Stimulated activated memory B cell treated with anti-CD40 and anti-IgM and Interleukin-4, amounts not matched to agents 10 μg/mL and 1 μg/mL and 100 μg/mL, for 72 hours (primary cell): ENCODE data around the gene LAMA4.

Experiments used
- ATAC-seq: fragments of 150-1000 bp; cut with Tn5 transposase; 2 replicates; pipeline ENCODE4 v1.10.0; 2021
- H3K27ac Mint-ChIP-seq: one replicate; pipeline ENCODE4 v1.8.0; 2022; ENCODE audit warnings: mild to moderate bottlenecking, mixed read lengths
- H3K27me3 Mint-ChIP-seq: one replicate; pipeline ENCODE4 v1.8.0; 2022; ENCODE audit warnings: mixed read lengths
- H3K36me3 Mint-ChIP-seq: one replicate; pipeline ENCODE4 v1.8.0; 2022; ENCODE audit warnings: mixed read lengths
- H3K4me1 Mint-ChIP-seq: one replicate; pipeline ENCODE4 v1.8.0; 2022; ENCODE audit warnings: mixed read lengths
- H3K4me3 Mint-ChIP-seq: one replicate; pipeline ENCODE4 v1.8.0; 2022; ENCODE audit warnings: mild to moderate bottlenecking, moderate library complexity, mixed read lengths
- H3K9me3 Mint-ChIP-seq: one replicate; pipeline ENCODE4 v1.8.0; 2022; ENCODE audit warnings: mixed read lengths

Gene LAMA4

DNA sequence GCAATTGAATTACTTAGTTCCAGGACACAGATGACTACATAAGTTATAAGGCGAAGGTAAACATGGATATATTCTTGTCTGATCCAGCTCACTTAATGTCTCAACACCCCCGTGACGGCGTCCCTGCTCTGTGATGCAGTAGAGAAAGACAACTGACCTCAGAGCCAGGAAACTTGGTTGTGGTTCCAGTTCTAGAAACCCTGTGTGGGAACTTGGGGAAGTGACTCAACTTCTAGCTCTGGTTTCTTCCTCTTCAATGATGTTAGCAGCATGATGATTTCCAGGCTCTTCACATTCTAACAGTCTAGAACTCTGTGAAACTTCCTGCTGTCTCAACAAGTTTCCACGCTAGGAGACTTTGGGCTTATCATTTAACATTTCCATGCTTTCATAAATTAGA lies 18.4 kb downstream of the LAMA4 start:
- H3K27me3 Mint-ChIP-seq: peaks cover 7% of the 10 kb centered on the region
- H3K36me3 Mint-ChIP-seq: no peaks in the 10 kb centered on the region
- H3K27ac Mint-ChIP-seq: no peak overlapping the region
- H3K4me1 Mint-ChIP-seq: no peaks in the 10 kb centered on the region
- no peaks in the 10 kb centered on the region for H3K9me3 Mint-ChIP-seq
- no peak overlapping the region for H3K4me3 Mint-ChIP-seq
- ATAC-seq: peak; percentile 29

DNA sequence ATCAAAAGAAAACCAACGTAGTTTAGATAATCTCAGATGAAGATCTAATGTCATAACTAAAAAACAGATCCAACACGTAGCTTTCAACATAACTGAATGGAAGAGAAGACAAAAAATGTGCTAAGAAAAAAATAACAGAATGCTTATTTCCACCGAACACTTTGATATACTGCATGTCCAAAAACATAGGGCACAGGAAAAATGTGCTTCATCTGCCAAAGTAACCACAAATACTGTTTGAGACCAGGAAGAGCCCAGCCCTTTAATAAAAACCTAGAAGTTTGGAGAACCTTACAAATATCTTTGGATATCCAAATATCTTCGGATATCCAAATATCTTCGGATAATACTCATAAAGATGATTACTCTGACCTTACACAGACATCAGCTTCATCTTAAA lies 19.8 kb downstream of the LAMA4 start:
- Mint-ChIP-seq H3K4me3 (no peak overlapping the region), H3K9me3 (no peaks in the 10 kb centered on the region), H3K27ac (no peak overlapping the region), H3K36me3 (no peaks in the 10 kb centered on the region), H3K4me1 (no peaks in the 10 kb centered on the region), H3K27me3 (peaks cover 7% of the 10 kb centered on the region)
- no peak for ATAC-seq

DNA sequence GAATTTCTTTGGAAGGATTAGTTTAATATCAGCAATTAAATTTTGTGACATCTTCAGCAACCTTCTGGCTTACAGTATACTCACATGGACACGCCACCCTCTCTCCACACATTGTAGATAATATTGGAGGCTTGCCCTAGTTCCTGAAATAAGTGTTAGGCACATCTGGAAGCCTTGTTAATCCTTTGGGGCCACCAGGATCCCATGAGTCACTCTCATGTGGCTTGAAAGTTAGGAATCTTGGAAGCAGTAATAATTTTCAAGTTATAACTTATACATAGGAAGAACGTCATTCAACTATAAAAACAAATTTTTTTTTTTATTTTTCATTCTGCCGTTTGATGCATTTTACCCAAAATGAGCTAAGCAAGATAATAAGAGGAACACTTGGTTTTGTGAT lies 20.5 kb downstream of the LAMA4 start:
- H3K4me1 Mint-ChIP-seq: no peaks in the 10 kb centered on the region
- no peaks in the 10 kb centered on the region for H3K36me3 Mint-ChIP-seq
- H3K9me3 Mint-ChIP-seq: no peaks in the 10 kb centered on the region
- H3K27me3 Mint-ChIP-seq: peaks cover 7% of the 10 kb centered on the region
- no peak overlapping the region for H3K4me3 Mint-ChIP-seq
- no peak overlapping the region for H3K27ac Mint-ChIP-seq
- ATAC-seq: no peak

DNA sequence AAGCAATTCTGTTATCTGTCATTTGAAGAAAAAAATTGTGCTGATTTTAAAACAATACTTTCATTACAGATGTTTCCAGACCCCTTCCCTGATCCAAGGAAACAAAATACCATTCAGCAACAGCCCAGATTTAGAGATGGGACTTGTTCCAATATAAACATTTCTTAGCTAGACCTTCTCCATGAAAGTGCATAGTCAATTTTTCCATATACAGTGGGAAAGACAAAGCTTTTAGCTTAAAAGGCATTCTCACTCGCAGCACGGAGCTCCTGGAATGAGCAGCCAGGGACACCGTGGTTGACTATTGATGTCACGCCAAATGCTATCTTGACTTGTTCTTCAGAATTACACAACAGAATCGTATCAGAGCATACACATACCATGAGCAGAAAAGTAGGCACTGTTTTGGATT lies 21.5 kb downstream of the LAMA4 start:
- Mint-ChIP-seq H3K4me1 (no peaks in the 10 kb centered on the region), H3K4me3 (no peak overlapping the region), H3K9me3 (no peaks in the 10 kb centered on the region), H3K27me3 (peaks cover 7% of the 10 kb centered on the region), H3K36me3 (no peaks in the 10 kb centered on the region), H3K27ac (no peak overlapping the region)
- ATAC-seq: no peak

DNA sequence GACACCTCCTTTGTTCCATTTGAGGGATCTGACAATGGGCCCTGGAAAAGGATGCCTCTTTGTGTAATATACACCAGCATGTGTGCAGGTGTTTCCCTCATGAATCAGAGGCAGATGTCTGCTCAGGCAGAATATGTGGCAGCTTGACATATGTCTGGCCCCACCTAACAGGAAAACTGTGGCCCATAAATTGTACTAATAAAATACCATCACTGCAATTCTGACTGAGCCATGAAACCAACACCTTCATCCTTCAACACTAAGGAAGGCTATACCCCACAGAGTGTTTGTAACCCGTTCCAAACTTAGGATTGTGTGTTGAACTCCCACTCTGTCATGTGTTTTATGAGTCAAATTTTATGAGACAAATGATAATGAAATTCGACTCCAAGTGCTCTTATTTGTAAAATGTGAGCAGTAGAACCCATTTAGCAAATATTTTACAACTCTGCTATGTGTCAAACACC lies 22.7 kb downstream of the LAMA4 start:
- ATAC-seq: no peak
- H3K27me3 Mint-ChIP-seq: peaks cover 7% of the 10 kb centered on the region
- H3K4me3 Mint-ChIP-seq: no peak overlapping the region
- H3K4me1 Mint-ChIP-seq: no peaks in the 10 kb centered on the region
- no peaks in the 10 kb centered on the region for H3K36me3 Mint-ChIP-seq
- H3K27ac Mint-ChIP-seq: no peak overlapping the region
- H3K9me3 Mint-ChIP-seq: no peaks in the 10 kb centered on the region

DNA sequence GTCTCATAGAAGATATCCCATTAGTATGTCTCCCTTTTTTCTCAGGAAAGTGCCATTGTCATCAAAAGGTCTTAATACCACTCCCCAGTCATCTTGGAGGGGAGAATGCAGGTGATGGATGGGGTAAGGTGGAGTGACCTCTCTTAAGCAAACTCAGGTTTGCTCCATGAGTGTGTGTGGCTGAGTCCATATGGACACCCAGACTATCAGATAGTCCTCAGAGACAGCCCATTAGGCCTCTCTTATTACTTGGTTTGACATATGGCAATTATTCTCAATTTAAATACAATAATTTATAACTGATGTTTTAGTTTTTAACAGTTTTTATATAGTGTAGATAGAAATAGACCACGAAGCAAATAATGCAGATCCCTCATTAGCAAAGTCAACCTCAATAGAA lies 23.2 kb downstream of the LAMA4 start:
- Mint-ChIP-seq H3K4me3 (no peak overlapping the region), H3K4me1 (no peaks in the 10 kb centered on the region), H3K27me3 (peaks cover 7% of the 10 kb centered on the region), H3K27ac (no peak overlapping the region), H3K9me3 (no peaks in the 10 kb centered on the region), H3K36me3 (no peaks in the 10 kb centered on the region)
- no peak for ATAC-seq

- Mint-ChIP-seq H3K9me3 (no peaks in the 10 kb centered on the region), H3K4me1 (no peaks in the 10 kb centered on the region), H3K36me3 (no peaks in the 10 kb centered on the region), H3K27ac (no peak overlapping the region), H3K4me3 (no peak overlapping the region), H3K27me3 (peaks cover 16% of the 10 kb centered on the region)
- ATAC-seq: no peak
These were observed 25.7 kb downstream of the LAMA4 start for GRCh38 chr6:112228480-112229332.

GRCh38 chr6:112227992-112228391 lies 26.4 kb downstream of the LAMA4 start:
- Mint-ChIP-seq H3K36me3 (no peaks in the 10 kb centered on the region), H3K4me3 (no peak overlapping the region), H3K4me1 (no peaks in the 10 kb centered on the region), H3K9me3 (no peaks in the 10 kb centered on the region), H3K27ac (no peak overlapping the region), H3K27me3 (peaks cover 13% of the 10 kb centered on the region)
- no peak for ATAC-seq

DNA sequence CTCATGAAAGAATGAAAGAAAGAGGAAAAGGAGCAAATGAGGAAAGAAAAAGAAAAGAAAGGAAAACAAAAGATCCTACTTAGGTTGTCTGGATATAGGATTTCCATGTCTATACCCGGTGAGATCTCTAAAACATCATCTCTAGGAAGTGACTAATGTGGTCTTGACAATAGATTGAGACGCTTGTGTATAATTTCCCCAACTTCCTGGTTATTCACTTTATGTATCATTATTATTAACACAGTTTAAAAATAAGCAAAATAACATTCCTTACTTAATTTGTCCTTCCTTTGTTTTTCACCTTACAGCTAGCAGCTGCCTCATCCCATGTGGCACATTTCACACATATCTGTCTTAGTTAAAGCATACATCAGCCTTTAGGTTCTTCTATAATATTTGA lies 27.0 kb downstream of the LAMA4 start:
- Mint-ChIP-seq H3K4me3 (no peak overlapping the region), H3K27ac (no peak overlapping the region), H3K36me3 (no peaks in the 10 kb centered on the region), H3K9me3 (no peaks in the 10 kb centered on the region), H3K4me1 (no peaks in the 10 kb centered on the region), H3K27me3 (peaks cover 11% of the 10 kb centered on the region)
- ATAC-seq: no peak

DNA sequence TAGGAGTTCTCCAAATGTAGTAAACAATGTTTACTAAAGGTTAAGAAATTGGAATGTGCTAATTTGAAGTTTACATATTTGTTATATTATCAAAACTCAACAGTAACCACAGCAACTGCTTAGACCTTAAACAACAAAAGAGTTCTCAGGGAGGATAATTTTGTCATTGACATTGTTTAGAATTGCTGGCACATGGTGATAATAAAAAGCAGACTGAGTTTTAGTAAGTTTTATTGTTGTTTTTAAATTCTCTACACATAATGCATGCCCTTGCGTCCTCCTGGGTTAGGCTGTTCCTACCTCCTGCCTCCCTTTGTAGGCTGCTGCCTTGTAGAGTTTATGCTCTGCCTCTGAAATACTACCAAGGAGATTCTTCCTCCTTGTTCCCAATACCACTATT lies 28.7 kb downstream of the LAMA4 start:
- no peaks in the 10 kb centered on the region for H3K36me3 Mint-ChIP-seq
- no peak overlapping the region for H3K27ac Mint-ChIP-seq
- no peaks in the 10 kb centered on the region for H3K4me1 Mint-ChIP-seq
- no peaks in the 10 kb centered on the region for H3K9me3 Mint-ChIP-seq
- ATAC-seq: no peak
- H3K4me3 Mint-ChIP-seq: no peak overlapping the region
- peaks cover 11% of the 10 kb centered on the region for H3K27me3 Mint-ChIP-seq

DNA sequence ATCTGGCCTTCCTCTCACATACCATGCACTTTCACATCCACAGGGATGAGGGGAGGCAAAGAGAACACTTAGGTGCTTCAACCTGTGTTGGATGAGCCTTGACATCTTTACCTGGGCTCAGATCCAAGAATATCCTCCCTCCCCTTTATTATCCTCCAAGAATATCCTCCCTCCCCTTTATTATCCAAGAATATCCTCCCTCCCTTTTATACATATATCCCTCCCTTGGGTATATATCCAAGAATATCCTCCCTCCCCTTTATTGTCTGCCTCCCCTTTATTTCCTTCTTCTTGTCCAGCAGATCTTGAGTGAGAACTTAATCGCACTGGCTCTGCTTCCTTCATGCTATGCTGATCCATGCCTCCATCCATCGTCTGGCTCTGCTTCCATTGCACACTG lies 30.3 kb downstream of the LAMA4 start:
- H3K4me1 Mint-ChIP-seq: no peaks in the 10 kb centered on the region
- no peak overlapping the region for H3K27ac Mint-ChIP-seq
- no peaks in the 10 kb centered on the region for H3K9me3 Mint-ChIP-seq
- no peak overlapping the region for H3K4me3 Mint-ChIP-seq
- no peak for ATAC-seq
- H3K36me3 Mint-ChIP-seq: no peaks in the 10 kb centered on the region
- H3K27me3 Mint-ChIP-seq: peaks cover 11% of the 10 kb centered on the region

DNA sequence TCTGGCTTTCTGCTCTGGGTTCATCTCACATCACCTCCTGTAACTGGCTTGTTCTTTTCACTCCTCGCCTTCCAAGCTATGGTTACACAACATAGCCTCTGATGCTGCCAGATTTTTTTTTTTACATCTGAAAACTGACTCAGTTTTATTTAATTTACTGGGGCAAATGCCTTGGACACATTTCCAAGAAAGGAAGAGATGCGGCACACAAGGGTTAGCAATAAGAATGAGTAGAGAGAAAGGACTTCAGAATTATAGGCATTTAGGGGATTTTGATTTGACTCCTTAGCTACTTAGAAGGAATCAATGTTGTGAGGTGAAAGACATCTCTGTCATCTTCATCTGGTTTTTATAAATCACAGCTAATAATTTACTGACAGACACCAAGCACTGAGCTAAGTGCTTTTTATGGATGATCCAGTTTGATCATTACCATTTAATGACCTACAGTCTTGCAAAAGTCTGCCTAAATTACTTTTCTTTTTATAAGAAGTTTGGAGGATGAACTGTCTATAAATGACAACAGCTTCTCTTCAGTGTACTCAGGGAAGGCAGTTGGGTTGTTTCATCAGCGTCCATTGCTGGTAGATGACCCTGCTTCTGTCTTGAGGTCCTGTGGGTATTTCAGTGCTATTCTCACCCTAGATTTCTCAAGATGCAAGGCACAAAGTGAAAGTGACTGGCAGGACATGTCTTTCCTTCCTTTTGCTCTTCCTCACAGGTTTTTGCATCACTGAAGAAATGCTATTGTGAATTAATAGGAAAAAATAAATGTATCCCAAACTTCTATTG lies 31.1 kb downstream of the LAMA4 start:
- no peak for ATAC-seq
- no peak overlapping the region for H3K27ac Mint-ChIP-seq
- H3K9me3 Mint-ChIP-seq: no peaks in the 10 kb centered on the region
- peaks cover 11% of the 10 kb centered on the region for H3K27me3 Mint-ChIP-seq
- no peaks in the 10 kb centered on the region for H3K36me3 Mint-ChIP-seq
- H3K4me3 Mint-ChIP-seq: no peak overlapping the region
- H3K4me1 Mint-ChIP-seq: no peaks in the 10 kb centered on the region

GRCh38 chr6:112221981-112222852 lies 32.1 kb downstream of the LAMA4 start:
- Mint-ChIP-seq H3K36me3 (no peaks in the 10 kb centered on the region), H3K4me3 (no peak overlapping the region), H3K27me3 (peaks cover 11% of the 10 kb centered on the region), H3K4me1 (no peaks in the 10 kb centered on the region), H3K9me3 (no peaks in the 10 kb centered on the region), H3K27ac (no peak overlapping the region)
- no peak for ATAC-seq

GRCh38 chr6:112221561-112221960 lies 32.8 kb downstream of the LAMA4 start:
- no peak for ATAC-seq
- Mint-ChIP-seq H3K36me3 (no peaks in the 10 kb centered on the region), H3K4me3 (no peak overlapping the region)

GRCh38 chr6:112218563-112218962 lies 35.8 kb downstream of the LAMA4 start:
- Mint-ChIP-seq H3K4me1 (no peaks in the 10 kb centered on the region), H3K4me3 (no peak overlapping the region), H3K27me3 (peaks cover under 1% of the 10 kb centered on the region), H3K27ac (no peak overlapping the region), H3K36me3 (no peaks in the 10 kb centered on the region), H3K9me3 (no peaks in the 10 kb centered on the region)
- peak; percentile 42 for ATAC-seq

More at GRCh38 chr6:112221561-112221960, 32.8 kb downstream of the LAMA4 start:
- Mint-ChIP-seq H3K27ac (no peak overlapping the region), H3K9me3 (no peaks in the 10 kb centered on the region), H3K27me3 (peaks cover 11% of the 10 kb centered on the region), H3K4me1 (no peaks in the 10 kb centered on the region)
